Esophagus (tissue), 2 donors: ENCODE measurements around the gene KDM1A. TPM values are rescaled to one million over a fixed set of nuclear protein-coding genes. Genes with fewer than 3 reads are reported as not detected.
A peak's percentile ranks its signal among the peaks of the same experiment; 100 is the strongest.

ENCODE experiments used
- H3K27ac ChIP-seq, 2 donors: one replicate each; pipeline ENCODE4 v1.5.1; 2013; ENCODE audit warnings: low read depth in 2 of 2, mild to moderate bottlenecking in 2 of 2, inconsistent platforms in 1 of 2, low read length in 1 of 2, moderate library complexity in 1 of 2
- H3K27me3 ChIP-seq, 2 donors: one replicate each; pipeline ENCODE4 v1.6.1; 2013; ENCODE audit warnings: low read length in 2 of 2, control low read depth in 1 of 2, mild to moderate bottlenecking in 1 of 2; ENCODE audit not compliant: insufficient read depth in 2 of 2, control insufficient read depth in 1 of 2
- H3K36me3 ChIP-seq, 2 donors: one replicate each; pipeline ENCODE4 v1.6.1; 2013; ENCODE audit warnings: low read length in 1 of 2; ENCODE audit not compliant: control insufficient read depth in 2 of 2, insufficient read depth in 2 of 2
- H3K4me1 ChIP-seq, 2 donors: one replicate each; pipeline ENCODE4 v1.6.1; 2013; ENCODE audit warnings: low read length in 1 of 2; ENCODE audit not compliant: control insufficient read depth in 2 of 2, insufficient read depth in 2 of 2
- H3K4me3 ChIP-seq, 2 donors: one replicate each; pipeline ENCODE4 v1.5.1; 2013; ENCODE audit warnings: low read length in 2 of 2, mild to moderate bottlenecking in 2 of 2, low read depth in 1 of 2, moderate library complexity in 1 of 2
- H3K9me3 ChIP-seq, 2 donors: one replicate each; pipeline ENCODE4 v1.6.1; 2013; ENCODE audit warnings: mild to moderate bottlenecking in 2 of 2, low read depth in 1 of 2, low read length in 1 of 2, moderate library complexity in 1 of 2; ENCODE audit not compliant: control insufficient read depth in 2 of 2, insufficient read depth in 1 of 2
- WGBS, 2 donors: extraction: QIAGEN DNeasy Blood & Tissue Kit; methylation state at CpG; one replicate each; pipeline ENCODE4 v1.1.7; 2013; 5-methylcytosine and 5-hydroxymethylcytosine counted together
- polyA plus RNA-seq, 2 donors: library from polyadenylated mRNA; stranded (reverse); fragments of 200-250 nt; gene quantifications; one replicate each; pipeline ENCODE4 v1.2.3, GENCODE V29; 2013
- donor health status: healthy with polysubstance abuse.
- donor health status: Bipolar disorder and iron deficiency.

The KDM1A gene
- polyA plus RNA-seq, 2 donors = 15.6 to 32.0 TPM

- 95% methylated on average over 5 of the region's 5 CpGs for WGBS, 2 donors
- Histone ChIP-seq H3K9me3 (no peaks in the 10 kb centered on the region), H3K27me3 (no peaks in the 10 kb centered on the region), H3K4me3 (no peak overlapping the region), H3K27ac (no peak overlapping the region), H3K4me1 (no peaks in the 10 kb centered on the region), H3K36me3 (peaks cover 2 to 3% of the 10 kb centered on the region in 2 donors)
Measured at GRCh38 chr1:23110391-23110790, 91.1 kb downstream of the KDM1A start.

DNA sequence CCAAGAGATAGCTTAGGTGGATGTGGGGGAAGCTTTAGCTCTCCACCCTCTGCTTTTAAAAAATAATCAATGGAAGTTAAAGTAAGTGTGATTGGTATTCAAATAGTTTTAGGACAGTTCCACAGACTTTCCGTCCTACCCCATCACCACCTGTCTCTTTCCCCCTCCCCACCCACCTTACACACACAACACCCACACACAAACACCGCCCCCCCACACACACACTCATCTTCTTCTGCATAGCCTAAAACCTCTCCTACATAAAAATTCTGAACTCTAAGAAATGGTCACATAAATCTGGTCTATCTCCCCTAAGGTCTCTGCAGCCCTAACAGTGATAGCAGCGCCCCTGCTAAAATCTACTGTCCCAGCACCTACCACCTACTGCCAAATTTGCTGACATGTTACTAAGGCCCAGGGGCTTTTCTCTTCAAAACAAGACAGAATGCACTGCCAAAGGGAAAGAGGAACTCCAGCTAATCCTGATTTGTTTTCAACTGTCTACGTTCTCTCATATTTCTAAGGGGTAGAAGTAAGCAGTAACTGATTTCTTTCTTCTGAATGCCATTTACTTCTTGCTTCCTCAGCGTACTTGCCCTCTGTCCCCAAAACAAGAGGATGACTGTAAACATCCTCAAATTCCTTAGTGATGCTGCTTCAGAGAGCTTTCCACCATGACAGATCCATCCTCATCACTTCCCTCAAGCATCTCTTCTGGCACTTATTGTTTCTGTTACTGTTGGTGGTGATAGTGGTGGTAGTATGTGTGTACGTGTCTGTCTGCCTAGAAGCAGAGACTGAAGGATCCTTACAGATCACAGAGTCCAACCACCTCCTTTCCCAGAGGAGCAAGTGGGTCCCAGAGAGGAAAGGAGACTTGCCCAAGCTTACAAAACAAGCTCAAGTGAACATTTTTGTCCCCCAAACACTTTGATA lies 92.6 kb downstream of the KDM1A start:
- H3K27ac ChIP-seq = no peak overlapping the region
- H3K27me3 ChIP-seq = no peaks in the 10 kb centered on the region
- H3K4me3 ChIP-seq = no peak overlapping the region
- WGBS, 2 donors = 71 to 72% methylated on average over 6 of the region's 6 CpGs
- H3K4me1 ChIP-seq = no peaks in the 10 kb centered on the region
- H3K36me3 ChIP-seq = peaks cover 0 to 3% of the 10 kb centered on the region in 2 donors
- H3K9me3 ChIP-seq = no peaks in the 10 kb centered on the region

DNA sequence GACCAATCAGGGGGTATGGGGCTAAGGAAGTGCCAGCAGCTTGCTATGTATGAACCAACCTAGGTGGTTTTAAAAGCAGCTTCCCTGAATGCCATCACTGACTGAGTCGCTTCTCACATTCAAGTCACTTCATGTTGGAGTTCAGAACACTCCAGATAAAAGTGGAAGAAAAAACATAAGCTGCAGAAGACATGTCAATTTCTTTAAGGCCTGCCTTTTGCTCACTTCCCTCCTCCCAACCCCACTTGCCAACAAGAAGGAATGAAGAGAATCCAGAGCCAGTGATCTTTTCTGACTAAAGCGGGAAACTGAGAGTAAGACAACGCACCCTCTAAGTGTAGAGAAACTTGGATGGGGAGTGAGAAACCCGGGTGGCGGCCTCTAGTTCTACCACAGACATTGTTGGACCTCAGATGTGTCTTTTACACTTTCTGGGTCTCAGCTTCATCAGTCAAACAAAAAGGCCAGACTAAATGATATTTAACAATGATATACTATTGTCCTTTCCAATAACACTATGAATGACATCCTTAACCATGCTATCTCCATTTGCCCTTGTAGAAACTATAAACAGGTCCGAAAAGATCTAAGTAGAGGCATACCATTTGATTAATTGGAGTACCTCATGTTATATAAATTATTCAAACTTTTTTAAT lies 95.3 kb downstream of the KDM1A start:
- WGBS, 2 donors = 51 to 55% methylated on average over 6 of the region's 6 CpGs
- Histone ChIP-seq H3K27me3 (no peaks in the 10 kb centered on the region), H3K4me3 (no peak overlapping the region), H3K36me3 (no peaks in the 10 kb centered on the region), H3K4me1 (no peaks in the 10 kb centered on the region), H3K9me3 (no peaks in the 10 kb centered on the region), H3K27ac (peak overlapping the region; percentile 8 to 53)

DNA sequence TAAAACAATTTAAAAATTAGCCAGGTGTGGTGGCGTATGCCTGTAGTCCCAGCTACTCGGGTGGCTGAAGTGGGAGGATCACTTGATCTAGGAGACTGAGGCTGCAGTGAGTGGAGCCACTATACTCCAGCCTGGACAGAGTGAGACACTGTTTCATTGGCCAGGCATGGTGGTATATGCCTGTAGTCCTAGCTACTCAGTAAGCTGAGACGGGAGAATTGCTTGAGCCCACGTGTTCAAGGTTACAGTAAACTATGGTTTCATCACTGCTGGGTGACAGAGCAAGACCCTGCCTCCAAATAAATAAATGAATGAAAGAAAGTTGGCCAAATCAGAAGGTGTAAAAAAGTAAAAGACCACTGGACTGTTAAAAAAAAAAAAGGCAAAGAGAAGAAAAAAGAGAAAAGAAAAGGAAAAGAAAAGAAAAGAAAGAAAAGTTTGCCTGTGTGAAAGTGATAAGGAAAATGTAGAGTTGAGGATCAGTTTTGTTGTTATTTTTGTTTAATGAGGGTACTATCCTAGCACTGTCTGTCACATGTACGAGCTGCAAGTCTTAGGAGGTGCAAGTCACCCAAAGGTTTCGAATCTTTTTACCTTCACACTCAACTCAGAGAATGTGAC lies 97.1 kb downstream of the KDM1A start:
- Histone ChIP-seq H3K36me3 (no peaks in the 10 kb centered on the region), H3K4me3 (no peak overlapping the region), H3K27me3 (no peaks in the 10 kb centered on the region), H3K27ac (no peak overlapping the region), H3K9me3 (no peaks in the 10 kb centered on the region), H3K4me1 (no peaks in the 10 kb centered on the region)
- 91 to 92% methylated on average over 6 of the region's 6 CpGs for WGBS, 2 donors

GRCh38 chr1:23116921-23117699 lies 97.8 kb downstream of the KDM1A start:
- no peak overlapping the region for H3K27ac ChIP-seq
- H3K36me3 ChIP-seq = no peaks in the 10 kb centered on the region
- no peaks in the 10 kb centered on the region for H3K27me3 ChIP-seq
- no peaks in the 10 kb centered on the region for H3K9me3 ChIP-seq
- no peaks in the 10 kb centered on the region for H3K4me1 ChIP-seq
- WGBS, 2 donors = 47 to 91% methylated on average over 1 to 2 of the region's 2 CpGs
- H3K4me3 ChIP-seq = no peak overlapping the region

- H3K27ac ChIP-seq = no peak overlapping the region
Measured at GRCh38 chr1:23118407-23118806, 99.1 kb downstream of the KDM1A start.

GRCh38 chr1:23118957-23119792 lies 99.9 kb downstream of the KDM1A start:
- Histone ChIP-seq H3K4me3 (no peak overlapping the region), H3K36me3 (no peaks in the 10 kb centered on the region), H3K27me3 (no peaks in the 10 kb centered on the region), H3K4me1 (peaks cover 0 to 3% of the 10 kb centered on the region in 2 donors), H3K9me3 (no peaks in the 10 kb centered on the region), H3K27ac (peak overlapping the region; percentile 2 to 7)
- WGBS, 2 donors = 65 to 68% methylated on average over 8 of the region's 8 CpGs

More at GRCh38 chr1:23118407-23118806, 99.1 kb downstream of the KDM1A start:
- Histone ChIP-seq H3K36me3 (no peaks in the 10 kb centered on the region), H3K9me3 (no peaks in the 10 kb centered on the region), H3K4me1 (peaks cover 0 to 3% of the 10 kb centered on the region in 2 donors), H3K27me3 (no peaks in the 10 kb centered on the region), H3K4me3 (no peak overlapping the region)

DNA sequence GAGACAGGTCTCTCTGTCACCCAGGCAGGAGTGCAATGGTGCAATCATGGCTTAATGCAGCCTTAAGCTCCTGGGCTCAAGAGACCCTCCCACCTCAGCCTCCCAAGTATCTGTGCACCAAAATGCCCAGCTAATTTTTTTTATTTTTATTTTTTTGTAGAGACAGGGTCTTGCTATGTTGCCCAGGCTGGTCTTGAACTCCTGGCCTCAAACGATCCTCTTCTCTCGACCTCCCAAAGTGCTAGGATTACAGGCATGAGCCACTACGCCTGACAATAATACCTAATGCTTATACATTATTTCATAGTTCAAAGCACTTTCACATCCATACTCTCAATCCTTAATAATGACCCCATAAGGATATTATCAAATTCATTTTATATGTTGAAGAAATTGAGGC lies 101.1 kb downstream of the KDM1A start:
- WGBS, 2 donors = 91 to 92% methylated on average over 3 of the region's 3 CpGs
- Histone ChIP-seq H3K36me3 (no peaks in the 10 kb centered on the region), H3K9me3 (no peaks in the 10 kb centered on the region), H3K27me3 (no peaks in the 10 kb centered on the region), H3K27ac (no peak overlapping the region), H3K4me3 (no peak overlapping the region), H3K4me1 (peaks cover 0 to 3% of the 10 kb centered on the region in 2 donors)
